GM06990 (cell line): ENCODE data around the gene OR10D3.

Source experiments
- DNase-seq: peaks from one replicate; pipeline ENCODE4 v3.0.0-alpha.2; 2011; ENCODE audit not compliant: insufficient read length; ENCODE audit errors: extremely low read depth
- H3K27me3 ChIP-seq: replicated peaks from 2 replicates; pipeline ENCODE4 v1.6.0; 2011; ENCODE audit warnings: low read length; ENCODE audit not compliant: control insufficient read depth, insufficient read depth
- H3K36me3 ChIP-seq: 2 replicates; pipeline ENCODE4 v1.5.1; 2011; ENCODE audit warnings: low read length; ENCODE audit not compliant: control insufficient read depth, insufficient read depth
- H3K4me3 ChIP-seq: replicated peaks from 2 replicates; pipeline ENCODE4 v1.5.1; 2011; ENCODE audit warnings: low read depth, mild to moderate bottlenecking, control low read depth, low read length
- CTCF ChIP-seq: IDR thresholded peaks from 2 replicates; pipeline ENCODE4 v1.5.1; 2011; ENCODE audit warnings: low read length, control low read depth, mild to moderate bottlenecking, inconsistent platforms; ENCODE audit not compliant: insufficient read depth, poor library complexity, severe bottlenecking

OR10D3 gene

GRCh38 chr11:124172101-124172500 is 11.0 kb upstream of the OR10D3 start:
- Histone ChIP-seq H3K27me3 (no peaks in the 10 kb centered on the region), H3K36me3 (no peaks in the 10 kb centered on the region), H3K4me3 (no peak overlapping the region)
- DNase-seq, result no peak
- TF ChIP-seq CTCF, result no peak

- Histone ChIP-seq H3K36me3 (no peaks in the 10 kb centered on the region), H3K27me3 (no peaks in the 10 kb centered on the region), H3K4me3 (no peak overlapping the region)
- DNase-seq, result no peak
- no peak for TF ChIP-seq CTCF
Observed at GRCh38 chr11:124172599-124172998, 10.5 kb upstream of the OR10D3 start.

GRCh38 chr11:124174001-124174583 is 9.1 kb upstream of the OR10D3 start:
- no peaks in the 10 kb centered on the region for H3K27me3 ChIP-seq
- no peaks in the 10 kb centered on the region for H3K36me3 ChIP-seq
- no peak for TF ChIP-seq CTCF
- no peak for DNase-seq
- H3K4me3 ChIP-seq, result no peak overlapping the region

- DNase-seq, result no peak
- Histone ChIP-seq H3K36me3 (no peaks in the 10 kb centered on the region), H3K27me3 (no peaks in the 10 kb centered on the region), H3K4me3 (no peak overlapping the region)
- no peak for TF ChIP-seq CTCF
Observed at GRCh38 chr11:124176925-124177715, 6.0 kb upstream of the OR10D3 start.

GRCh38 chr11:124179310-124179709 is 3.8 kb upstream of the OR10D3 start:
- H3K27me3 ChIP-seq, result no peaks in the 10 kb centered on the region
- H3K36me3 ChIP-seq, result no peaks in the 10 kb centered on the region
- no peak for DNase-seq
- H3K4me3 ChIP-seq, result no peak overlapping the region
- TF ChIP-seq CTCF, result no peak
